HepG2 (cell line): ENCODE results near the gene PIP4K2B. TPM values are rescaled to one million over a fixed set of nuclear protein-coding genes. Genes with fewer than 3 reads are reported as not detected.

Experiments
- ATF6 ChIP-seq: sonication (generic); formaldehyde crosslinking; conservative IDR thresholded peaks from 2 replicates; pipeline ENCODE4 v1.4.0; 2020; ENCODE audit warnings: missing genetic modification reagents
- BCLAF1 ChIP-seq: fragments of 450-650 bp; IDR thresholded peaks from 2 replicates; pipeline ENCODE4 v1.6.1; 2017; ENCODE audit warnings: mild to moderate bottlenecking
- BHLHE40 ChIP-seq: IDR thresholded peaks from 2 replicates; pipeline ENCODE4 v1.6.1; 2011; ENCODE audit warnings: low read length, improper control_type of control experiment
- CENPBD1 ChIP-seq: sonication (generic); formaldehyde crosslinking; IDR thresholded peaks from 2 replicates; pipeline ENCODE4 v1.8.0; 2022; ENCODE audit warnings: missing genetic modification reagents, low read depth, mild to moderate bottlenecking, borderline replicate concordance
- ESRRA ChIP-seq: sonication (generic); formaldehyde crosslinking; IDR thresholded peaks from 2 replicates; pipeline ENCODE4 v1.5.1; 2020; ENCODE audit warnings: mild to moderate bottlenecking, low read depth, missing genetic modification reagents
- FOXP1 ChIP-seq, 2 experiments: fragments of 450-650 bp in 1 of 2; IDR thresholded peaks; 2 replicates each; pipeline ENCODE4 v1.6.1; 2017 to 2018; ENCODE audit warnings: antibody characterized with exemption in 1 of 2
- GATAD1 ChIP-seq: IDR thresholded peaks from 2 replicates; pipeline ENCODE4 v1.6.1; 2016; ENCODE audit warnings: missing genetic modification reagents, missing compliant biosample characterization
- HNF4G ChIP-seq, 2 experiments: sonication (generic) in 1 of 2; formaldehyde crosslinking in 1 of 2; IDR thresholded peaks; 2 replicates each; pipeline versions ENCODE4 v1.4.0 to v1.6.1; 2011 to 2020; ENCODE audit warnings: borderline replicate concordance in 2 of 2, low read depth in 2 of 2, mild to moderate bottlenecking in 2 of 2, low read length in 1 of 2, missing genetic modification reagents in 1 of 2, moderate library complexity in 1 of 2
- IRF9 ChIP-seq: sonication (generic); formaldehyde crosslinking; IDR thresholded peaks from 2 replicates; pipeline ENCODE4 v1.8.0; 2022; ENCODE audit warnings: missing genetic modification reagents, mild to moderate bottlenecking, borderline replicate concordance
- ISL2 ChIP-seq: sonication (generic); formaldehyde crosslinking; IDR thresholded peaks from 2 replicates; pipeline ENCODE4 v1.5.0; 2020; ENCODE audit warnings: missing genetic modification reagents
- KDM5B ChIP-seq: sonication (generic); formaldehyde crosslinking; IDR thresholded peaks from 2 replicates; pipeline ENCODE4 v1.4.0; 2020; ENCODE audit warnings: missing genetic modification reagents, mild to moderate bottlenecking, borderline replicate concordance
- PREB ChIP-seq: sonication (generic); formaldehyde crosslinking; IDR thresholded peaks from 2 replicates; pipeline ENCODE4 v1.4.0; 2020; ENCODE audit warnings: missing genetic modification reagents
- RORA ChIP-seq: sonication (generic); formaldehyde crosslinking; IDR thresholded peaks from 2 replicates; pipeline ENCODE4 v1.5.0; 2020; ENCODE audit warnings: mild to moderate bottlenecking, missing genetic modification reagents, moderate library complexity
- ZMYM4 ChIP-seq: sonication (generic); formaldehyde crosslinking; IDR thresholded peaks from 2 replicates; pipeline ENCODE4 v1.8.1; 2023; ENCODE audit warnings: mild to moderate bottlenecking, missing genetic modification reagents
- ZNF136 ChIP-seq: sonication (generic); formaldehyde crosslinking; IDR thresholded peaks from 2 replicates; pipeline ENCODE4 v1.8.1; 2022; ENCODE audit warnings: low read depth, mild to moderate bottlenecking, moderate library complexity, missing genetic modification reagents
- ZNF251 ChIP-seq: sonication (generic); formaldehyde crosslinking; IDR thresholded peaks from 2 replicates; pipeline ENCODE4 v1.9.0; 2021; ENCODE audit warnings: mild to moderate bottlenecking, missing genetic modification reagents
- ZNF367 ChIP-seq: sonication (generic); formaldehyde crosslinking; IDR thresholded peaks from 2 replicates; pipeline ENCODE4 v1.4.0; 2020; ENCODE audit warnings: missing genetic modification reagents, borderline replicate concordance
- ZNF766 ChIP-seq: sonication (generic); formaldehyde crosslinking; IDR thresholded peaks from 2 replicates; pipeline ENCODE4 v1.5.0; 2020; ENCODE audit warnings: missing genetic modification reagents, borderline replicate concordance
- ZNF770 ChIP-seq: sonication (generic); formaldehyde crosslinking; IDR thresholded peaks from 2 replicates; pipeline ENCODE4 v1.5.0; 2020; ENCODE audit warnings: mild to moderate bottlenecking, missing genetic modification reagents
- polyA plus RNA-seq, 8 experiments: library from polyadenylated mRNA; depleted of rRNA in 3 of 8; stranded (reverse) in 7 of 8; unstranded in 1 of 8; fragments of >200 nt; fragmentation: Illumina TruSeq in 4 of 8; extraction: Trizol in 4 of 8; gene quantifications; 2 replicates each; pipeline versions ENCODE4 v1.2.1 to v1.2.3, GENCODE V29; 2011 to 2016; ENCODE audit warnings: low read depth in 4 of 8, missing spikeins in 1 of 8, mixed read lengths in 1 of 8; ENCODE audit not compliant: insufficient read depth in 1 of 8
- total RNA-seq, 5 experiments: library from RNA; depleted of rRNA; stranded (reverse); fragments of >200 nt; fragmentation: Illumina TruSeq; extraction: Trizol; gene quantifications; 2 replicates each; pipeline ENCODE4 v1.2.3, GENCODE V29; 2016; ENCODE audit warnings: low read depth in 1 of 5

Gene PIP4K2B
- total and polyA plus RNA-seq, 2 of the 13 experiments (the other 11 are each of a cell fraction or from before 2014, with no cell fraction given), result 20.4 to 54.0 TPM

- TF ChIP-seq ATF6 (peak; percentile 18; the same call in 1 of the 2 replicates), ISL2 (CRISPR knock-in tag) (no peak), KDM5B (CRISPR knock-in tag) (peak; percentile 63; the same call in 1 of the 2 replicates), ZNF251 (no peak), FOXP1 (IDR thresholded peaks at IDR 0.05) (no peak), FOXP1 (CRISPR knock-in tag; IDR thresholded peaks at IDR 0.05) (no peak), RORA (CRISPR knock-in tag) (no peak), ZNF770 (CRISPR knock-in tag) (no peak), BCLAF1 (no peak), ZNF766 (CRISPR knock-in tag) (no peak; the same call in none of the 2 replicates), HNF4G (IDR thresholded peaks at IDR 0.05; ENCODE audit: borderline replicate concordance, low read depth, low read length) (no peak), HNF4G (CRISPR knock-in tag; IDR thresholded peaks at IDR 0.05; ENCODE audit: borderline replicate concordance, low read depth) (0 out of 2 replicates have a peak, but pooled peaks have one; percentile 40), ZNF136 (CRISPR knock-in tag) (peak; percentile 62; the same call in 1 of the 2 replicates), ESRRA (CRISPR knock-in tag) (peak; percentile 42; the same call in 1 of the 2 replicates), BHLHE40 (peak; percentile 35; the same call in 1 of the 2 replicates), PREB (CRISPR knock-in tag) (no peak), GATAD1 (peak; percentile 25; the same call in 1 of the 2 replicates), ZNF367 (peak; percentile 63; the same call in 1 of the 2 replicates), IRF9 (peak; percentile 26; the same call in 1 of the 2 replicates), ZMYM4 (CRISPR knock-in tag) (peak; percentile 37; the same call in 1 of the 2 replicates), CENPBD1 (no peak)
Observed at GRCh38 chr17:38751808-38752307, 47.5 kb downstream of the PIP4K2B start (continued).
